ENCODE results near the gene CSNK2A3.

The CSNK2A3 gene

DNA sequence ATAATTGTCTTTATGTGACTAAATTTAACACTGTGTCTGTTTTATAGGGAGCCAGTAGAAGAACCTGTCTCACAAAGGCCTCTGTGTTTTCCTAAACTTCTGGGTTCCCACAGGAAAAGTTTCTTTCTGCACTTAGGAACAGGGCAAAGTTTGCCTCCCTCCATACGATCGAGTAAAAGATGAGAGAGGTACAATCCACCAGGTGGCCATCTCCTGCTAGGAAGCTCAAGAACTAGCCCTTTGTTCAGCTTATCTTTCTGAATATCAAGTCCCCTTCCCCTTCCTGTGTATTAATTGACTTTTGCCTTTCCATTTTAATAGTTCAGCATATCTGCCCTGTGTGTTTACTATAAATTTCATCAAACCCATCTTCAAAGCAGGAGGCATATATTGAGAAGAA is 18.0 kb downstream of the CSNK2A3 start:
- DNase-seq (ENCODE audit: low read depth): no peak

DNA sequence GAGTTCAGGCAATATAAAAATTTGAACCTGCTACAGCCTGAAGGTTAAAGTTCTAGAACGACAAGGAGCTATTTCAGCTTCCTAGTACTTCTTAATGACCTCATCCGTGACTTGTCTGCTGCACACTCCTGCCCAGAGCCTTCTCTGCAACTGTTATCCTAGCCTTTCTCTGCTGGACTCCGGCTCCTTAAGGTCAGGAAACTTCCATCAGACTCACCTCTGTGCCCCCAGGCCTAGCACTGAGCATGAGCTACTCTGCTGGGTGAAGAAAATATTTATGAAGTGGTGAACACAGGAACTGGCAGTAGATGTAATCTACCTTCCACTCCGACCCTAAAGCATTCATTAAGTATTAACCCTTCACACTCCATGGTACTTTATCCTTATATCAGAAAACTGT is 18.4 kb downstream of the CSNK2A3 start:
- DNase-seq (ENCODE audit: low read depth): no peak

DNA sequence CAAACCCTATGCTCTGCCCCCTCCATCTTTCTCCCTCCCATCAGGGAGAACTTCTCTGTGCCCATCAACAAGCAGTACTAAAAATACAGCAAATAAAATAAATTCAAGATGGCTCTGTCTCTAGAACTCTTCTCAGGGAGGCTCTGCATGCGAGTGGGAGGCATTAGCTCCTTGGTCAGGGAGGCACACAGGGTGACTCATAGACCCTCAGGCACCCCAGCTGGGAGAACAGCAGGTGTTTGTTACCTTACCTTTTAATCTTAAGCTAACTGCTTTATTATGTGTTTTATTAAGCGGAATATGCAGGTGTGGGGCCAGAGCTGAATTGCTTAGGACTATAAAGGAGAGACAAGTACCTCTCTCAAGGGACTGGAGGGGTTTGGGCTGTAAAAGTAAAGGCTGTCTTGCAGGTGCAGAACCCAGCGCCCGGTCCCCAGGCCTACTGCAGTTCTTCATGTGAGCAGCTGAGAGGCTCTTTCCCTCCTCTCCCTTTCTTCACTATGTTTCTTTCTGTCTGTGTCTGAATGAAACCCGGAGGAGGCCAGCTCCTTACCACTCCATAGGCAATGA is 20.8 kb downstream of the CSNK2A3 start:
- no peak for DNase-seq (ENCODE audit: low read depth)

DNA sequence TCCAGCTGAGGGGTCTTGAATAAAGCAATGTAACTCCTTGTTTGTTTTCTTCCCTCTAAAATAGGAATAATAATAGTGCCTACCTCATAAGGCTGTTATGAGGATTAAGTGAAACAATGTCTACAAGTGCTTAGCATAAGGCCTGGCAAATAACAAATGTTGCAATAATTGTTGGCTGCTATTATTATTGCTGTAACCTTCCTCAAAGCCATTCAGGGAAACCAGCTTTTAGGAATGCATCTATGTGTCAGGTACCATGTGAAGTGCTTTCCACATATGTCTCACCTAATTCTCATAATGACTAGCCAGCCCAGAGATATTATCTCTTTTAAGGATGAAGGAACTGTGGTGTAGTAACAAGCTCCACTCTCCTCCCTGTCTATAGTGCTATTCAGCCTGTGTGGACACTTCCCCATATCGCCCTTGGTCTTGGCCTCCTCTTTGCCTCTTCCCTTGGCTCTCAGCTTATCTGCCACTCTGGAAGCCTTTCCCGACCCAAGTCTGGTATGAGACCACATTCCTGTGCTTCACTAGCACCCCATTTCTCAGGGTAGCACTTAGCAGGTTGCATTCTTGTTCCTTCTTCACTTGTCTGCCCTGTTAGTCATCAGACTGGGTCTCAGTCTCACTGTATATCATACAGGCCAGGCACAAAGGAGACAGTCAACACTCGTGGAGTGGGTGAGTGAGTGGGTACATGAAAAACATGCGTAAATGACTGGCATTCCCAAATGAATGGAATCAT is 23.8 kb downstream of the CSNK2A3 start:
- DNase-seq (ENCODE audit: low read depth): no peak

DNA sequence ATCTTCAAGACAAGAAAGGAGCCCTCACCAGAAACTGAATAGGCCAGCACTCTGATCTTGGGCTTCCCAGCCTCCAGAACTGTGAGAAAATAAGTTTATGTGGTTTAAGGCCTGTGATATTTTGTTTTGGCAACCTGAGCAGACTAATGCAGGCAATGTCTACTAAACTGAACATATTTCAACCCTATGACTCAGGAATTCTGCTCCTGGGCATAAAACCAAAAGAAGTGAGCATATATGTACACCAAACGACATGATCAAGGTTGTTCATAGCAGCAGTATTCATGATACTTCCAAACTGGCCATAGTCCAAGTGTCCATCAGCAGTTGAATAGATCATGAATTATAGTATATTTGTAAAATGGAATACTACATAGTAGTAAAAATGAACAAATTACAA is 29.0 kb downstream of the CSNK2A3 start:
- no peak for DNase-seq (ENCODE audit: low read depth)

DNA sequence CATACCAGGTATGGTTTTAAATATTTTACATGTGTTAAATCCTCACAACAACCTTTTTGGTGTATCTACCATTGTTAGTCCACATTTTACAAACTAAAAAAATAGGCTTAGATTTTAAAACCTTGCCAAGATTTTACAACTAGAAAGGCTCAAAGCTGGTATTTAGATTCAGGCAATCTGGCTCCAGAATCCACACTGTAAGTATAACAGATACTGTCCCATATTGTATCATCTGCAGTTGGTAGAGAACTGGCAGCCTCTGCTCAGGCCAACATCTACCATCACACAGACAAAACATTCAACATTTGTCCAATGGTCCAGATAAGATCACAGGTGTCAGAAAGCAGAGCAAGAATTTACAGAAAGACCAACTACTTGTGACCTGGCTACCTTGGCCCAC is 30.9 kb downstream of the CSNK2A3 start:
- DNase-seq (ENCODE audit: low read depth): no peak

DNA sequence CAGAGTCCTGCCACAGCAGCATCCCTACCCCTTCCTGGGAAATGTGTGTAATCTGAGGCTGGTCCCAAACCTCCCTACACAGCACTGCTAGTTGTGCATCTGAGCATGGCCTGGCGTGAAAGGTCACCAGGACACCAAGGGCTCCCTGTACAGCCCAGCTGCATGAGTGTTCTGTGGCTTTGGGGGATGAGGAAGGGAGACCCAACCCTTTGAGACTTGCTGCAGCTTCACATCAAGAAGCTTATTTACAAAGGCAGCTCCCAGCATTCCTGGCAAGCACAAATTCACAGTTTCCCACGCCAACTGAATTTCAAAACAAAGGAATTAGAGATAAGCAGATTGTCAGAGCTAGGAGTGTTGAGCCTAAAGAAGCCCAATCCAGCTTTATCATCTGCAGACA is 32.2 kb downstream of the CSNK2A3 start:
- no peak for DNase-seq (ENCODE audit: low read depth)

DNA sequence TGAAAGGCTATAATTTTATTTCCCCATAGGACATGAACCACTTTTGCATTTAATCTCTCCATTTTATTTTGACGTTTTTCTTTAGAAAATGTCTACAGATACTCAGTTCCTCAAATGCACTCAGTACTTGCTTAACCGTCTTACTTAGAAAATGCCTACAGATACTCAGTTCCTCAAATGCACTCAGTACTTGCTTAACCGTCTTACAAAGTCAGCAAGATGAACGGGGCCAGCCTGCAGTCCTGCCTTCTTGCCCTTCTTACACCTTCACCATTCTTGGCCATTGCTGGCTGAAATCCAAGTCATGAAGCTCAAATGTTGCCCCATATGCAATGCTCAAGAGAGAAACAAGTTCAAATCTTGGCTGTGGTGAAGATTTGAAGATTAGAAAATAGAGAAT is 34.1 kb downstream of the CSNK2A3 start:
- no peak for DNase-seq (ENCODE audit: low read depth)

DNA sequence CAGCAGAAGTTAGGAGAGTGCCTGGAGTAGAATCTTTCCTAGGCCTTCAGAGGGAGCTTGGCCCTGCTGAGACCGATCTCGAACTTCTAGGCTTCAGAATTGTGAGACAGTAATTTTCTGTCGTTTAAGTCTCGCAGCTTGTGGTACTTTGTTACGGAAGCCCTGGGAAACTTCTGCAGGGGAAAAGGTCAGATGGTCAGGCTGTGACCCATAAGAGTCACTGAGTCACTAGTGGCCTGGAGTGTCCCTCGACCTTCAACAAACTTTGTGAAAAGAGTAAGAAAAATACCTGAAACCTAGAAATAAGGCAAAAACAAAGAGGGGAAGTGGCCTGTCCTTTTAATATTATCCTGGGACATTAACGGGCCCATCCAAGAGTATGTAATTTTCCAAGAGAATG is 34.6 kb downstream of the CSNK2A3 start:
- no peak for DNase-seq (ENCODE audit: low read depth)

DNA sequence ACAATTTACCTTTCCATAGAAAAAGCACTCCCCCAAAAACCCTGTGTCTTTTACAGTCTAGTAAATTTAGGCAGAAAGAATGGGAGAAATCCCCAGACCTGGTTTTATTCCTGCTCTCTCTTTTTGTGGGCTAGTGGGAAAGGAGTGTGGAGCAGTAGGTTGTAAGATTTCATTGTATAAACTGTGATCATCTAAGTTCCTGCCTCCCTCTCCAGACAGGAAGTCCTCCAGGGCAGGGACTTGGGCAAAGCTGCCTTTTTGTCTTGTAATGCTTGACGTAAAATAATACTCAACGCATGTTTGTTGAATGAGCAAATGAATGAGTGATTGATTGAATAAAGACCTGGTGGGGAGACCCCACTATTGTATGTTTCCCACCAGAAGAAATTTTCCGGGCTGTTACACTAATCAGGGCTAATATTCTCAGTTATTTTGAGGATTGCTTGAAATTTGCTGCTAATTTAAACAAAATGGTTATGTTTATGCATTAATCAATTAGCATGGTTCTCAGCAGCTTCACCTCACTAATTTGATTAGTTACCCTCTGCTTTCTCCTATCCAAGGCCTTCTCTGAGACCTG is 36.3 kb downstream of the CSNK2A3 start:
- DNase-seq (ENCODE audit: low read depth): no peak

DNA sequence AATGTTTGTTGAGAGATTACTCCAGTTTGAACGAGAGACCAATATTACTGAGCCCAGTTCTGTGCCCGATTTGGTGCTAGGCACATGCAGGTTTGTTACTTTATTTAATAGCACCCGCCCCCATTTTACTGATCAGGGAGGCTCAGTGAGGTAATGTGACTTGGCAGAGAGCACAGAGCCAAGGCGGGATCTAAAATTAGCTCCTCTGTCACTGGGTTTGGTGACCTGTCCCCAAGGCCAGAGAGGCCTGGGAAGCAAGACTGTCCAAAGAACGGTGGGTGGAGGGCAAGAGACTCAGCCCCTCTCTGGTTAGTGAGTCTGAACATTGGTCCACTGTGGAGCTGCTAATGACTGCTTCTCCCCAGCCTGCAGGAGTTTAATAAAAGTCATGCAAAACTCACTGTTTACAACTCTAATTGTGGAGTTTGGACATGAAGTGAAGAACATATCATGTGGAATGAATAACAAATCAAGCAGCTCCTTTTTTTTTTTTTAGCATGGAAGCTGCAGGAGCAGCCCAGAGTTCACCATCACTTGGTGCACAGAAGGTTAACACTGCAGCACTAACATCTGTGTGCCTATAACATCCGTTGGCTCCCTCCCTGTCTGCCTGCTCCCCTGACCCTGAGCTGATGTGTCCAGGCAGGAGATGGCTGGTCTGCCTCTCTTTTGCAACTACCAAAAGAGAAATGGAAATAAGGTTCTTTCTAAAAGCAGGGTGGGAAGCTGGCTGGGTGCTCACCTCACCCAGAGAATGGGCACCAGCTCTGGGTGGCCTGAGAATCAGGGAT is 39.0 kb downstream of the CSNK2A3 start:
- no peak for DNase-seq (ENCODE audit: low read depth)

DNA sequence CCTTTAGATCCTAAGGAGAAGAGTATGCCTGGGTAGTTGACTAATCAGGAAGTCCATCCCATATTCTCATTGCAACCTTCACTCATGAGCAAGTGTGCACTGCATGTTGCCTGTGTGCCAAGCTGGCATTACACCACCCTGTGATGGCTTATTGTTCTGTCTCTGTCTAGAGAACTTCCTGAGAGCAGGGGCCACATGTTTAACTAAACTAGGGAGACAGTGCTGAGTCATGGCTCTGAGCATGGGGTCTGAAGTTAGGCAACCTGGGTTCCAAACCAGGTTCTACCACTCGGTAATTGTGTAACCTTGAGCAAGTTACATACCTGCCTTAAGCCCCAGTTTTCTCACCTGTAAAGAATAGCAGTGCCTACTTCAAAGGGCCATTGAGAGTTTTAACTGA is 39.6 kb downstream of the CSNK2A3 start:
- no peak for DNase-seq (ENCODE audit: low read depth)

DNA sequence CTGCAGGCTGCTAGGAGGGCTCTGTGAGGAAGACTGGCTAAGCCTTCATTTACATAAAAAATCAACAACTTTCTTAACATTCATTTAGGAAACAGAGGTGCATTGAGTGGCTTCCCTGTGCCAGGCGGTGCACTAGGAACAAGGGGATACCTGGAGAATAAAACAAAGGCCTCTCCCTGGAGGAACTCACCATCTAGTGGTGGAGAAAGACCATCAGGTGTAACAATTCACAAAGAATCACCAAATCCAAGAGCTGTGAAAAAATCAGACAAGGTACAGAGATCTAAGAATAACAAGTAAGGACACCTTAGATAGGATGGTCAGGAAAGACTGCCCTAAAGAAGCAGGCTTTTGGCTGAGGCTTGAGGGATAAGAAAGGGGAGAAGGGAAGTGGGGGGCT is 40.3 kb downstream of the CSNK2A3 start:
- no peak for DNase-seq (ENCODE audit: low read depth)

DNA sequence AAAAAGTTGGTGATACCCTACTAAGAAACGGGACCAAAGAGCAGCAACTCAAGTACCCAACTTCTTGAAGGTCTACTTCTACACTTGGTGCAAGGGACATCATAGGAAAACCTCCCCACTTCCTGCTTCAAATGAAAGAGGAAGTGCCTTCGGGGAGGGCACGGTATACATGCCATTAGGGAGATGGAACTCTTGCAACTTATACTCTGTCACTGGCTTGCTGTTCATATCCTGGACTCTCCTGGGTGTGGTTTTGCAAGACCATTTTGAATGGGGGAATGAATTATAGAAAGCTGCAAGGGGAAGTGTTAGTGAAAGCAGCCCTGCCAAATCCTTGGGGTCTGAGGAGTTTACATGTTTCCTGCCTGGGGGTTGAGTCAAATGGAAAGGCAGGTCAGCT is 41.9 kb downstream of the CSNK2A3 start:
- no peak for DNase-seq (ENCODE audit: low read depth)

DNA sequence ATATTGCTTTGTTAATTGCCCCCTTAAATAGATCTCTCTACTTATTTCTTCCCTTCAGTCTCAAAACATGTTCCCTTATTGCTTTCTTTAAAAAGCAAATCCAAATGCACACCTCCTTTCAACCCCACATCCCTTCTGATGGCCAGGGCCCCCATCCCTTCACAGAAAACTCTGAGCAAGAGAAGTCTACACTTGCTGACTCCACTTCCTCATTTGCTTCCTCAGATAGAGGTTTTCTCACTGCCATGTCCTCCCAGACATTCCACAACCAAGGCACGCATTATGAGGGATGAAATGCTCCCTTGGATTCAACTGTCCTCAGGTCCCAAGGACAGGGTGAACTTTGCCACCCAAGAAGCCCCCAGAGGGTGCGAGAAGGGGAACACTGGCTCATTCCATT is 43.1 kb downstream of the CSNK2A3 start:
- DNase-seq (ENCODE audit: low read depth): no peak

DNA sequence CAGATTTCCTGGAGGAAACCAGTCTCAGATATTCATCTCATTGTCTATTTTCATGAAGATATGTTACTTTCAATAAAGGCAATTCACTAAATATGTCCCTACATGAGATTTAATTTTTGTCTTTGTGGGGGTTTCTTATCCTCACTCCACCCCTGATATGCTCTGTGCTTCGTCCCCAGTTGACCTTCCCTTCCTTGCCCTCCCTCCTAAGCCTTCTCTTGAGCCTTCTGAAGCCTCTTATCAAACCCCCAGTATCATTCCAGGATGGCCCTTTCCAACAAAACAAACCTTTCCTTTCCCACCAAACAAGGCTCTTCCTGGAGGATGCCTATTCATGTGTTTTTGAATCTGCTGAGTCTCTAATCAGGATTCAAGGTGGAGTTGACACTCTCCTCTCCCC is 44.8 kb downstream of the CSNK2A3 start:
- DNase-seq (ENCODE audit: low read depth): no peak

DNA sequence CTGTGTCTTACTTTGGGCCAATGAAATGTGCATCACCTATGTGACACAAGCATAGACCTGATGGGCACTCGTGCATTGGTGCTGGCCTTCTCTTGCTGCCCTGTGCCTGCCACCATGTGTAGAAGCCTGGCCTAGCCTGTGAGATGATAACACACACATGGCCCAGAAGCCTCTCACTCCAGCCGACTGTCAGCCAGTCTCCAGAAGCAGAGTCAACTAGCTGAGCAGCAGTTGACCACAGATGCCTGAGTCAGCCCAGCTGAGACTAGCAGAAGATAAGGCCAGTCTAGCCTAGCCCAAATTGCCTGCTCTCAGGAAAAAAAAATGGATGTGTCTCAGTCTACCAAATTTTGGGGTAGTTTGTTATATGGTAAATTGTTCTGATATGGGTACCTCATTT is 46.2 kb downstream of the CSNK2A3 start:
- no peak for DNase-seq (ENCODE audit: low read depth)

DNA sequence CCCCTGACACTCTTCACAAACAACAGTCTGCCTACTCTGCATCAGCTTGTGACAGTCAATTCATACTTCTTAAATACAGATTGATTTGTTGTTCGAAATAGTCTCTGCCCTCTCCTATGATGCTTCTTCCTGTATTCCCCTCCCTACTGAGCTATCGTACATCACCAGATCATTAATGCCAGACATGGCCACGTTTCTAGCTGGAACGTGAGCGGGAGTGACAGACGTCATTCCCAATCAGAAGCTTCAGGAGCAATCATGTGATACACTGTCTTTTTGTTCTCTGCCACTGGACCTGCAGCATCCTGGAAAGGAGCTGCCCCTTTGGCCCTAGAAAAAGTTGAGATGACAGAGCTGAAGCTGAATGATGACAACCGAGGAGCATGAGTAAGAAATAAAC is 48.5 kb downstream of the CSNK2A3 start:
- no peak for DNase-seq (ENCODE audit: low read depth)

DNA sequence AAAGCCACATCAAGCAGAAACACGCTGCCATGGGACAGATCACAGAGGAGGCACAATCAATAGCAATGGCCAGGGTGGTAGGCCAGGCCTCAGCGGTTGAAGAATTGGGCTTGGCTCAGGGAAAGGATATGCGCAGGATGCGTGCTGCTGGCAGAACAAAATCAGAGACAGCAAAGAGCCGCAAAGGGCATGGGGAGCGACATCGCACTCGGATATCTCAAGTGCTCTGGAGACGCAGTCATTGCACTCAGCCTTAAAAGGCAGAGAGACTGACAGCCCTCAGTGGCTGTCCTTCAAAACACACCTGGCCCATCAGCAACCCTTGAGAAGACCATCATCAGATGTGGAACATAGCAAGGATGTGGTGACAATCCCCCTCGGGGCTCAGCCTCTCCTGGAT is 50.5 kb downstream of the CSNK2A3 start:
- DNase-seq (ENCODE audit: low read depth): no peak
